Activated CD4-positive, alpha-beta T cell treated with anti-CD3 and anti-CD28 coated beads, Interleukin-2, amount 50 U/mL, for 48 hours (primary cell): ENCODE data around the gene SYCE3.

Experiments
- DNase-seq, 2 experiments: peaks; one replicate each; pipeline ENCODE4 v3.0.0-alpha.2; 2020

SYCE3 gene

GRCh38 chr22:50574383-50574755 lies 11.7 kb upstream of the SYCE3 start:
- no peak for DNase-seq

GRCh38 chr22:50573491-50574382 lies 11.0 kb upstream of the SYCE3 start:
- no peak for DNase-seq

- DNase-seq, result no peak
Measured at GRCh38 chr22:50572965-50573364, 10.2 kb upstream of the SYCE3 start.

GRCh38 chr22:50571264-50572175 lies 8.8 kb upstream of the SYCE3 start:
- no peak for DNase-seq

GRCh38 chr22:50570861-50571260 lies 8.1 kb upstream of the SYCE3 start:
- DNase-seq, result no peak

- DNase-seq, result no peak
Measured at GRCh38 chr22:50569896-50570535, 7.3 kb upstream of the SYCE3 start.

- DNase-seq, result no peak
Measured at GRCh38 chr22:50569041-50569459, 6.3 kb upstream of the SYCE3 start.

GRCh38 chr22:50568626-50569025 lies 5.9 kb upstream of the SYCE3 start:
- no peak for DNase-seq

GRCh38 chr22:50567721-50568252 lies 5.1 kb upstream of the SYCE3 start:
- DNase-seq, result no peak

GRCh38 chr22:50564289-50564688 lies 1.6 kb upstream of the SYCE3 start:
- no peak for DNase-seq

GRCh38 chr22:50563413-50564160 lies 868 bp upstream of the SYCE3 start:
- DNase-seq, result no peak

- DNase-seq, result no peak
Measured at GRCh38 chr22:50561401-50562358, 1.0 kb downstream of the SYCE3 start.

GRCh38 chr22:50560034-50560433 lies 2.7 kb downstream of the SYCE3 start:
- DNase-seq, result no peak

- DNase-seq, result no peak
Measured at GRCh38 chr22:50556703-50557102, 6.0 kb downstream of the SYCE3 start.

GRCh38 chr22:50553310-50553709 lies 9.4 kb downstream of the SYCE3 start:
- DNase-seq, result no peak

- DNase-seq, result no peak
Measured at GRCh38 chr22:50551160-50551752, 11.5 kb downstream of the SYCE3 start.

GRCh38 chr22:50550395-50550794 lies 12.3 kb downstream of the SYCE3 start:
- no peak for DNase-seq

- DNase-seq, result no peak
Measured at GRCh38 chr22:50548921-50549790, 13.6 kb downstream of the SYCE3 start.
